ENCODE results near the gene ABLIM3.

ABLIM3 gene

GRCh38 chr5:149172261-149172660 is 31.0 kb downstream of the ABLIM3 start:
- Histone ChIP-seq H3K79me2 (ENCODE audit: insufficient read depth, low read length) (no peaks in the 10 kb centered on the region), H3K36me3 (ENCODE audit: low read length) (no peaks in the 10 kb centered on the region), H3K4me3 (ENCODE audit: insufficient read depth, low read length, poor library complexity, severe bottlenecking) (no peak overlapping the region), H3K9ac (ENCODE audit: low read length) (no peak overlapping the region), H3K4me2 (ENCODE audit: low read depth, low read length, poor library complexity, severe bottlenecking) (no peak overlapping the region), H3K9me2 (replicated peaks; ENCODE audit: insufficient read depth, low read length) (no peaks in the 10 kb centered on the region), H3K9me3 (ENCODE audit: insufficient read depth, low read length) (no peaks in the 10 kb centered on the region), H3F3A (ENCODE audit: insufficient read depth) (no peaks in the 10 kb centered on the region), H3K27me3 (ENCODE audit: low read length) (no peaks in the 10 kb centered on the region), H4K20me1 (ENCODE audit: low read depth, low read length) (no peaks in the 10 kb centered on the region), H2AFZ (ENCODE audit: low read depth, low read length, severe bottlenecking) (no peak overlapping the region), H3K27ac (ENCODE audit: low read depth, low read length) (no peak overlapping the region)
- no peak for TF ChIP-seq CTCF (IDR thresholded peaks at IDR 0.05; ENCODE audit: insufficient read depth, low read length, poor library complexity, severe bottlenecking)
- TF ChIP-seq EZH2phosphoT487 (conservative IDR thresholded peaks at IDR 0.05; ENCODE audit: low read length) = no peak

DNA sequence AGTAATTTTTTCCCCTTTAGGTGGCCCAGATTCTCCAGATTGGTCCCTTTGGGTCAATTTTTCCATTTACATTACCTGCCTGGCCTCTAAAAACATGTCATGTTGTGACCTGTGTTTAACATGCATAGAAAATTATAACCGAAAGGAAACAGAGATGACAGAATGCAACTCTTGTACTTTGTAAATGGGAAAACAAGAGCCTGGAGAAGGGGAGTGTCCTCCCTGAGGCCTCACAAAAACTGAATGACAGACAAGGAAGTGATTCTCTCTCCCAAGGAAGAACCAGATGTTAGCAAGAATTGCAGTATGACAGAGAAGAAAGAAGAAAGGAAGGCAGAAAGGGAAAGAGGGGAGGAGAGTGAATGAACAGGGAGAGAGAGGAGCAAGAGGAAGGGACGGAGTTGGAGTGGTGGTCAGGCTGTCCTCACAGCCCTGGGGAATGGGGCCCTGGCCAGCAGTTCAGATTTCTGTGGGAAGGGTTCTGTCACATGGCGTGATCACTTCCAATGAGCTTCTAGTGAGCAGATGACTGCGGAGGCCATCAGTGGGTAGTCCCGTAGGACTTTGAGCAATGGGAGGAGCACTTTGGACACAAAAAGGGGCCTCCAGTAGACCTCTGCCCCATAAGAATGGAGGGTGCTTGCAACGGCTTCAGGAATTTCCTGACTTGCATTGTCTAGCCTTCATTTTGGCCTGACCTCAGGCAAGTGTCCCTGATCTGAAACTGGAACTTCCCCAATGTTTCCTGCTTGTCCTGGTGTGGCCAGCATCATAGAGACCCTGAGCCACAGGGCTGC is 31.6 kb downstream of the ABLIM3 start:
- Histone ChIP-seq H3K9ac (ENCODE audit: low read length) (no peak overlapping the region), H3K9me3 (ENCODE audit: insufficient read depth, low read length) (no peaks in the 10 kb centered on the region), H2AFZ (ENCODE audit: low read depth, low read length, severe bottlenecking) (no peak overlapping the region), H4K20me1 (ENCODE audit: low read depth, low read length) (no peaks in the 10 kb centered on the region), H3K4me2 (ENCODE audit: low read depth, low read length, poor library complexity, severe bottlenecking) (no peak overlapping the region), H3K9me2 (replicated peaks; ENCODE audit: insufficient read depth, low read length) (no peaks in the 10 kb centered on the region), H3K27ac (ENCODE audit: low read depth, low read length) (no peak overlapping the region), H3K27me3 (ENCODE audit: low read length) (no peaks in the 10 kb centered on the region), H3K79me2 (ENCODE audit: insufficient read depth, low read length) (no peaks in the 10 kb centered on the region), H3K4me3 (ENCODE audit: insufficient read depth, low read length, poor library complexity, severe bottlenecking) (no peak overlapping the region), H3K36me3 (ENCODE audit: low read length) (no peaks in the 10 kb centered on the region), H3F3A (ENCODE audit: insufficient read depth) (no peaks in the 10 kb centered on the region)
- TF ChIP-seq EZH2phosphoT487 (conservative IDR thresholded peaks at IDR 0.05; ENCODE audit: low read length) (no peak), CTCF (IDR thresholded peaks at IDR 0.05; ENCODE audit: insufficient read depth, low read length, poor library complexity, severe bottlenecking) (no peak)

DNA sequence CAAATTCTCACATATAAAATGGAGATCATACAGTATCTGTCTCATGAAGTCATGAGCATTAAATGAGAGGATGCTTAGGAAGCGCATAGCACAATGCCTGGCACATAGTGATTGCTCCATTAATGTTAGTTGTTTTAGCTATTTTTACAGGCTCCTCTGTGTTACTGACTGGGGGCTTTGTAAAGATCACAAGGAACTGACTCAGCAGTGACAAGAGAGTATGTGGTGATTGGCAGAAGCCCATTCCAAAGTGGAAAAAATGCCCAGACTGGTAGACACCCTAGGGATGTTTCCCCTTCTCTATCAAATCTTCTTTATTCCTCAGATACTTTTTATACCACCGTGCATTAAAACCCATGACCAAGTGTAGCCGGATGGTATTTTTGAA is 33.5 kb downstream of the ABLIM3 start:
- H2AFZ ChIP-seq (ENCODE audit: low read depth, low read length, severe bottlenecking) = no peak overlapping the region
- H3K79me2 ChIP-seq (ENCODE audit: insufficient read depth, low read length) = no peaks in the 10 kb centered on the region
- H3K4me2 ChIP-seq (ENCODE audit: low read depth, low read length, poor library complexity, severe bottlenecking) = no peak overlapping the region
- H3K4me3 ChIP-seq (ENCODE audit: insufficient read depth, low read length, poor library complexity, severe bottlenecking) = no peak overlapping the region
- no peak overlapping the region for H3K9ac ChIP-seq (ENCODE audit: low read length)
- H3K27ac ChIP-seq (ENCODE audit: low read depth, low read length) = no peak overlapping the region
- no peaks in the 10 kb centered on the region for H3F3A ChIP-seq (ENCODE audit: insufficient read depth)
- H4K20me1 ChIP-seq (ENCODE audit: low read depth, low read length) = no peaks in the 10 kb centered on the region
- H3K27me3 ChIP-seq (ENCODE audit: low read length) = no peaks in the 10 kb centered on the region
- no peak for TF ChIP-seq EZH2phosphoT487 (conservative IDR thresholded peaks at IDR 0.05; ENCODE audit: low read length)
- TF ChIP-seq CTCF (IDR thresholded peaks at IDR 0.05; ENCODE audit: insufficient read depth, low read length, poor library complexity, severe bottlenecking) = no peak
- no peaks in the 10 kb centered on the region for H3K9me3 ChIP-seq (ENCODE audit: insufficient read depth, low read length)
- H3K36me3 ChIP-seq (ENCODE audit: low read length) = no peaks in the 10 kb centered on the region
- H3K9me2 ChIP-seq (replicated peaks; ENCODE audit: insufficient read depth, low read length) = no peaks in the 10 kb centered on the region

Data from SU-DHL-6 (cell line).